Fibroblast of peridontal ligament (primary cell): Measurements from ENCODE around the gene KCNQ1.

Source experiments
- DNase-seq: peaks from one replicate; pipeline ENCODE4 v3.0.0-alpha.2; 2010; ENCODE audit errors: extremely low read depth

KCNQ1 gene

DNA sequence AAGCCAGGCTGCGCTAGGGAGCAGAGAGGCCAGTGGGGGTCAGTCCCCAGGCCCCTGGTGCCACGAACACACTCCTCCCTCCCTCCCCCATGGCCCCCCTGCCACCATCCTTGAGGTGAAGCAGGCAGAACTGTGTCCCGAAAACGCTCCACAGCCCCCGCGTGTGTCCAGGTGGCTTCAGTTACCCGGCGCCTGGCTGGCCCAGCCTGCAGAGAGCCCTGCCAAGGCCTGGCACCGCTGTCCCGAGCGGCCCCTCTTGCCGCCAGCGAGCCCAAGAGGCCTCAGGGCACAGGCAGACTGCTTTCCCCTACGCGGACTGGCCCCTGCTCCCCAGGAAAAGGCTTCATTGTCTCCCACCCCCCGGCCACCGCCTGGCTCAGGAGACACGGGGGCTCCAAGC lies 413.1 kb downstream of the KCNQ1 start:
- no peak for DNase-seq

DNA sequence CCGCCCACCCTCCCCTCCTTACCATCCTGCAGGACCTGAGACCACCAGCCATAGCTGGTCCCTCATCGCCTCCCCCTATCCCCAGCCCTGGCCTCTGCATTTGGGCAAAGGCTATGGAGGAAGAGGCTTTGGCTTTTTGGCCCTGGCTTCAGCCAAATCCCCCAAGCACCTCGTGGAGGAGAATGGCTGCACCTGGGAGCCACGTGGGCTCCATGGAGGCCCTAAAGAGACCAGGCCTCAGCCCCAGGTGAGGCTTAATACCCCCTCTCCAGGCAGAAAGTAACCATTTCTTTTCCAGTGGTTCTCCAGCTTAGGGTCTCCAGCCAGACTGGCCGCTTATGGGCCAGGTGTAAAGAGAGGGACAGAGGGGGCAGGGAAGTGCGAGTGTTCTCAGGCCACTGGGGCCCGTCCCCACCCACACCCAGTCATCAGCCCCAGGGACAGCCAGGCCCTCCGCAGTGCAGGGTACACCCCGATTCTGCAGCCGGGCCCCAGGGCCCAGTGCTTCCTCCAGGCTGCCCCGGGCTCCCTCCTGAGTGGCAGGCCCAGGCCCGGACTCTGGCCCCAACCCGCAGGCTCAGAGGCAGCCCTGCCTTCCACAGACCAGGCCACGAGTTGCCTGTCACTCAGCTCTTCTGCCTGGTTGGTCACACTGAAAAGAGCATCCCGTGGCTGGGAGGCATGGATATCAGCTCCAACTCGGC lies 414.3 kb downstream of the KCNQ1 start:
- no peak for DNase-seq

DNA sequence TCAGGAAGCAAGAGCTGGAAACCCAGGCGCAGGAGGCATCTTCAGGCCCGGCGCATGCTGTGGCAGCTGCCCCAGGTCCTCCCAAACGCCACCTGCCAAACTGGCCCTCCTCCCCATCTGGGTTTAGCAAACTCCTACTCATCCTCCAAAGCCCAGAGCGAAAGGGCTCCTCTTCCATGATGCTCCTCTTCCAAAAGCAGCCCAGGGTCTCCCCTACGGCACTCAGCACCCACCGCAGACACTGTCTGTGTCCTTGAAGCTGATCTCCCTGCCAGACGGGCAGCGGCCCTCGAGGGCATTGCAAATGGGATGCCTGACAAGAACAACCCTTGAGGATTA lies 414.9 kb downstream of the KCNQ1 start:
- no peak for DNase-seq

DNA sequence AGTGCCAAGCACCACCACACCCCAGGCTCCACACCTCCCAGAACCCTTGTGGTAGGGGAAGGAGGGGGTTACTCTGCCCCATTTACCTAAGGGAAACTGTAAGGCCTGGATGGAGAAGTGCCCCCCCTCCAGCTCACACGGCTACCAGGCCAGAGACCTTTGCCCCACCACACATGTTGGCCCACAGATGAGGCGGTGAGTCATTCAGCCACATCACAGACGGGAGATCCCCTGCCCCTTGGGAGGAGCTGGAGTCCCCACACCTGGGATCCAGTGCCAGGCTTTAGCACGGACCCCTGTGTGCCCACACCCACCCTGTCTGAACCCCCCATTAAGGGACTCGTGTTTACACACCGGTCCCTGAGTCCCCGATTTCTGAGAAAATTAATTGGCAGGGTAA lies 415.8 kb downstream of the KCNQ1 start:
- DNase-seq = no peak

DNA sequence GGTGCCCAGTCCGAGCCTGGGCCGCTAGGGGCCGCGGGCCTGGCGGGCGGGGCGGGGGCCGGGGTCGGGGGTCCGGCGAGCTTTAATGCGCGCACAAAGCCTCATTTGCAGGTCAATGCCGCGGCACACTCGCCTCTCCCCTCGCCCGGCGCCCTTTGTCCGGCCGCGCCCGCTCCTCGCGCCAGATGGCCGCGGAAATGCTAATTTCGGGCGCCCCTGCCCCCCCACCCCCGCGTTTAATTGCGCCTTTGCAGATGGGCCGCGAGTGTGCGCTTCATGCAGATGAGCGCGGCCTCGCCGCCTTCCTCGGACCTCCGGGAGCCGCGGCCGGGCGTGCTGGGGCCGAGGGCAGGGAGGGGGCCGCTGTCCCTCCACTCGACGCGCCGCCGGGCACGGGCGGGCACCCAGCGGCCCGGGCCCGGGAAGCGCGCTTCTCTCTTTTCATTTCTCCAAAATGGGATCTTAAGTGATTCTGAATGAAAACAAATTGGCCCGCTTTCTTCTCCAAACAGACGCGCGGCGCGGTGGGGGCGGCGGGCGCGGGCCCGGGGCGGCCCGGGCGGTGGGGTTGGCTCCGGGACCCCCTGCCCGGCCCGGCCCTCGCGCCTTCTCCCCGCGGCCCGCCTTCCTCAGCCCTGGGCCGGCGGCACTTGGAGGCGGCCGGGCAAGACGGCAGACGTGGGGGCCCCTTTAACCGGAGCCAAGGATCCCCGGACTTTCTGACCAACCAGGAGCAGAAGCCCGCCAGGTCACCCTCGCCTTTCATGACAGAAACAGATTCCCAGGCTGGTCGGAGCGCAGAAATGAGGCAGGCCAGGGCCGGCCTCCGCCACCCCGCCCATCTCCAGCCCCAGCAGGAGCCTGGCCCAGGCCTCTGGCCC lies 417.8 kb downstream of the KCNQ1 start:
- DNase-seq = no peak

DNA sequence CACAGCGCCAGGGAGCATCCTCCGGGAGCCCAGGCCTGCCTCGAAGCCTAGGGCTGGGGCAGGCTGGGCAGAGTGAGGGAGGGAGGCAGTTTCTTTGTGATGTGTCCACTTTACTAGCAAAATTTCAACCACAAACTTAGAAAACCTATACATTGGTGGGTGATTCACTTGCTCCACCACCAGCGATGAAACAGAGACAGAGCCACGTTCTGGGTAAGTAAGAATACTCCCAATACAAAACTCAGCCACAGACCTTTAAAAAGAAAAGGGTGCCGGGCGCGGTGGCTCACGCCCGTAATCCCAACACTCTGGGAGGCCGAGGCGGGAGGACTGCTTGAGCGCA lies 418.4 kb downstream of the KCNQ1 start:
- no peak for DNase-seq

DNA sequence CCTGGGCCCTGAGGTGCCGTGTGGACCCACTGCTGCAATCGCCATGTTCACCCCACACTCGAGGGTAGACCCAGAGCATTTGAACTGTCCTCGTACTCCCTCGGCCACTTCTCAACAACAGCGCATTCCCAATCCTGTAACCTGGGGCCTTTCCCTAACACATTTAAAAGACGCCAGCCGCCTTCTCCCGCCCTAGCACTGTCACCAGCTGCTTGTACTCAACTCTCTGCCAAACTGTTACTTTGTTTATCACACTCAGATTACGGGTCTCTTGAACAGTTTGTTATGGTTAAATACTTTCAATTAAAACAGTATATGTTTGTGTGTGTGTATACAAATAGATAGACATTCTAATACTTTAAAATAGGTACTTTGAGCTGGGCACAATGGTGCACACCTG lies 420.1 kb downstream of the KCNQ1 start:
- DNase-seq = no peak

DNA sequence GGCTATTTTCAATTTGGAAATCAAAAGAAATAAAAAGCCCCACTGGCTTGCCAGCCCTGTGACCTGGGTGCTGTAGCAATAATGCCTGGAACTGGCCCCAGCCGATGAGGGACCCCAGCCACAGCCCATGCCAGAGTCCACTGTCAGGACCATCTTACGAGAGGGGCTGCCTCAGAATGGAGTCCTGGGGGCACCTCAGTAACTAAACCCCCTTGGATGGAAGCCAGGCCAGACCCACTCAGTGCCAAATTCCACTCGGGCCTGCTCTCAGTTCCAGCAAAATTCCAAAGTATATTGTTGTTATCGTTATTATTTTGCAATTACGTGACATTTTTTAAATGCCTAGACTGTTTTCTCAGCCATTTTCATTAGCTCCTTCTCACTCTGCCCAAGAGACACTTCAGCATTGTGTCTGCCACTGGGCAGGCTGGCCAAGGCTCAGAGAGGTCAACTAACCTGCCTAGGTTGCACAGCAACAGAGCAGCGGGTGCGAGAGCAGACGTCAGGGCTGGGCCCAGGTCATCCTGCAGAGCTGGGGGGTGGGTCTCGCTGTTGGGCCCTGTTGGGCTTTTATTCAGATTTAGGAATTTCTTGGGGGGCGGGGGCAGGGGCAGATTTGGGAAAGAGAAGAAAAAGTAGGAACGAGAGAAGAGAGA lies 421.2 kb downstream of the KCNQ1 start:
- no peak for DNase-seq

DNA sequence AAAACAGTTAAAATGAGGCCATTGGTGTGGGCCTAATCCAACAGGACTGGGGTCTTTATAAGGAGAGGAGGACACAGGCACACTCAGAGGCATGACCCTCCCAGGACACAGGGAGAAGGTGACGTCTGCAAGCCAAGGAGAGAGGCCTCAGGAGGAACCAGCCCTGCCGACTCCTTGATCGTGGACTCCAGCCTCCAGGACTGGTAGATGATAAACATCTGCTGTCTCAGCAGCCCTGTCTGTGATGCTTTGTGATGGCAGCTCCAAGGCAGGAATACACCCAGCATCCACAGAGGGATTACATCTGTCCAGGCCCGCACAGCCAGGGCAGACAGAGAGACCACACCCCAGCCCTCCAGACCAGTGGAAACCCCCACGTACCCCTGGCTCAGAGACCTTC lies 422.3 kb downstream of the KCNQ1 start:
- no peak for DNase-seq

DNA sequence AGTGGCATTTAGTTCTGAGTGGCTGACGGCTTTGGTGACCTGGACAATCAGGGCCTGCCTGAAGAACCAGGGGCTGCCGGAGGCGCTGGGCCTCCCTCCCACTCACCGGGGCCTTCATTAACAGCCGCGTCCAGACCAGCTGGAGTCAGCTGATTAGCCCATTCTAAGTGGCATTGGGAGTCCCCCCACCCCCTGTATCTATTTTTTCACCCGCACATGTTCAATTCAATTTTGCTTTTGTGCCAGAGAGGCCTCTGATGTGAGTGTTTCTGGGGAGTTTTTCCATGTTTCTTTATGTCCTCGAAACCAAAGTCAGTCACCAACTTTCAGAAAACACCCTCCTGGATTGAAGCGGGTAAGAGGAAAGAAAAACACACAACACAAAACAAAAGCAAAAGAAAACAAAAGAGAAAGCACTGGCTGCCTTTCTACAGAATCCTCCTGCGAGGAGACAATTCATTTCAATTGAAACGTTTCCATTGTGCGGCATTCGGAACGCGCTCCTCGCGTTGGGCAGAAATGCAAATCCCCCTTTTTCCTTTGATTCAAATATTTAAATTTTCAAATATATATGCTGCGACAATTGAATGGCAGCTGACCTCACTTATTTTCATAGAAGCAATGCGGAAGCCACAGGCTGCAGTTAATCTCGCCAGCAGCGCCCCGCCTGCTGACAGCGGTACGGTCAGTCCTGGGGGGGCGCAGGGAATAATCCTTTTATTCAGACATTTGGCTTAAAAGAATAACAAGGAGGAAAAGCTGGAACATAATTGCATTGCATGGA lies 423.1 kb downstream of the KCNQ1 start:
- DNase-seq = no peak

DNA sequence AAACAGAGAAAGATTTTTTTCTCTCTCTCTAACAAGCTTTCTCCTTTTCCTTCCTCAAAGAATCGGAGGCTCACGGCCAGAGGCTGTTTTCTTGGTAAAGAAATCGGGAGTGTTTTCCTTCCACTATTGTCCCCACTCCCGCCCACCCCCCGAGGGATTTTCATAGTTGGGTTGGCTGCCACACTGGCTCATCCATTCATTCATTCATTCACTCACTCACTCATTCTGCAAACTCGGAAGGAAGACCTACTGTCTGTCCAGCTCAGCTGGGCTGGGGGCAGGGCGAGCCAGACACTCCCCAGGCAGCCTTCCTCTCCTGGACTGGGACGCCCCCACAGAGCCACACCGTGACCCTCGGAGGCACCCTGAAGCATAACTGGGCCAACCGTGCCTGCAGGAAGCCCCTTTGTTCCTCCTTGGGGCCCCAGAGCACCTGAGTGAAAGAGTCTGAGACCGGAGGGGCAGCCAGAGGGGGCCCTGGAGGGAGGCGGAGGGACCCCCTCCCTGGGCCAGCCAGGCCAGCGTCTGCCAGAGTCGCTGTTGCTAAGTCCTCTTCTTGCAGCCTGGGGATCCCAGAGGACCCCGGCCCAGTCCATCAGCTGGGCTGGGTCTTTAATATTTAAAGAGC lies 423.8 kb downstream of the KCNQ1 start:
- DNase-seq = no peak

DNA sequence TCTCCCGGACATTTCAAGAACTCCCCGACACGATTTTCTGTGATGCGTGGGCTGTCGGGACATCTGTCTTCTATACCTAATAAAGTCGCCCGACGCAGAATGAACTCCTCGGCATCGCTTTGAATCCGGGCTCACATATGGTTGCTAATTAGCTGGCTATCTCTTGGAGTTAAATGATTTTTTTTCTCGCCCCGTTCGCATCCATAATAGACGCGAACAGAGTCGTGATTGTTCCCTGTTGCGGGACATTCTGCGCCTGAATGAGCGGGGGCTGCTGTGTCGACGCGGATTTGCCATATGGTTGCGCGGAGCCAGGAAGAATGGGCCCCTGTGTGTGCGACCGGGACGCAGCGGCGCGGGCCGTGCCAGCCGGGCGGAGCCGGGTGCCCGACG lies 424.3 kb downstream of the KCNQ1 start:
- DNase-seq = no peak

DNA sequence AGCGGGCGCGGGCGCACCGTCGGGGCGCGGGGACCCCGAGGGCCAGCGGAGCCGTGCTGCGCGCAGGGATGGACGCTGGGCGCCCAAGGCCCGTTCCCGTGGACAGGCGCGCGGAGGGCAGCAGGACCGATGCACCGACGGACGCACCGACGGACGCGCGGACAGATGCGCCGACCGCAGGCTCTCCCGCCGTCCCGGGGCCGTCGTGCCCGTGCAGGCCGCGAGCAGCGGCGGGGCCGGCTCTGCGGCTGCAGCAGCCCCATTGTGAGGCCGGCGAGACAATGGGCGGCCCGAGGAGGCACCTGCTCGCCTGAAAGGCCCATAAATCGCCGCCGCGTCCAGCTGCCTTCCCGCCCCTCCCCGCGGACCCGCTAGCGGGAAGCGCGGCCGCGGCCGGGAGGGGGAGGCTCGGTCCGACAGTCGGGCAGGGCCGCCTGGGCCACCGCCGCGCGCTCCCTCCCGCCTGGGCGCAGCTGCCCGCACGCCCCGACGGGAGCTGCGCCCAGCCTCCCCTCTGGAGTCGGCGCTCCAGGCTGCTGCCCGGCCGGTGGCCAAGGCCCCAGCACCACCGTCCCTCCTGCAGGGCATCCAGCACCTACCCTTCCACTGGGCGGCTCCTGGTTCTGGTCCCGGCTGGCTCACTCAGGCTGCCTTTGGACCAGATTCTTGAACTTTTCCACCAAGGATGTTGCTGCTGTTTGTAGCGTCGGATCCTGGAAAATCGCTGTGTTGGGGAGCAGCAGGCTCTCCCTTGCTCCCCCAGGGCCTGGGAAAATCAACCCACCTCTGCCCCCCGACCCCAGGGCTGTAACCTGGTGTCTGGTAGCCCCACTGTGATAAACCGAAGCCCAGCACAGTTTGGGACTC lies 425.0 kb downstream of the KCNQ1 start:
- DNase-seq = no peak

DNA sequence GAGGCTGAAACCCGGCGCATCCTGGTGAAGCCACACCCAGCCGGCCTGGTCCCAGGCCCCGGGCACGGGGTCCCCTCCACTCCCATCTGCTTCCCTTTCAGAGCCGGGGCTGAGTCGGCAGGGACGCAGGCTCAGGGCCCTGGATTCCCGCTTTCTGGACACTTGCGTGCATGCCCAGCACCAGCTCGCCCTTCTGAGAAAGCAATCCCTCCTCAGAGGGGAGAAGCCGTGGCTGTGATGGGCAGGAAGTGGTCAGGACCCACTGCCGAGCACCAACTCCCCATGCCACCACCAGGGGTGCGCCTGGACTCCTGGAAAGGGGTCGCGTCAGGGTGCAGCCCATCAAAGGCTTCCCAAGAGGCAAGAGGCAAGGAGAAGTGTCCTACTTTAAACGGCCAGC lies 425.7 kb downstream of the KCNQ1 start:
- DNase-seq = no peak

DNA sequence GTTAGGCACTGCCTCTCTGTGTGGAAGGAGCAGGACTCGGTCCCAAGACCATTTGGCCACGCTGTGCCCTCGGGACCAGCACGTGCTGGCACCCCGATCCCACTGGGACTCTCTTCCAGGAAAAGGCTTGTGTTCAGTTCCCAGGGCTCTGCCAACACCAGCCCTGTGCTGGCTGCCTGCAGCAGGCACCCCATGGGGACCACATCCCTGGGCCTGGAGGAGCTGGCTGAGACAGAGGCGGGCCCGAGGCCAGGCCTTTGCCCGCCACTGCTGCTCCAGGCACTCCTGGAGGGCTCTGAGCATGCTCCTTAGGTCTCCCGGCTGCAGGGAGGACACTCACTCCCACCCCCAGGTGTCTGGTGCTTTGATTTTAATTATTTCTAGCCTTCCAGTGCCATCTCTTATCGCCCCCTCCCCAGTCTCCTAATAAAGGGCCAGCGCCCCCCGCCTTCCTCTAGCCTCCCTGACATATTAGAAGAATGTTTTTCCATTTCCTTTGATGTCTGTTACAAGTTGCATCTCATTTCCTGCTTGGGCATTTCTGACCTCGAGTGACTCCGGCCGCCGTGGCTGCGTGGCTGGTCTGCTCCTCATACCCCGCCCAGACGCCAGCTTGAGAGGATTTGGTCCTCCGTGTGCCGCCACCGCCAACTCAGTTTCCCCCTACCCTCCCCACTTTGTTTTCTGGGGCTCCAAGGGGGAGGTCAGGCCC lies 426.3 kb downstream of the KCNQ1 start:
- no peak for DNase-seq

DNA sequence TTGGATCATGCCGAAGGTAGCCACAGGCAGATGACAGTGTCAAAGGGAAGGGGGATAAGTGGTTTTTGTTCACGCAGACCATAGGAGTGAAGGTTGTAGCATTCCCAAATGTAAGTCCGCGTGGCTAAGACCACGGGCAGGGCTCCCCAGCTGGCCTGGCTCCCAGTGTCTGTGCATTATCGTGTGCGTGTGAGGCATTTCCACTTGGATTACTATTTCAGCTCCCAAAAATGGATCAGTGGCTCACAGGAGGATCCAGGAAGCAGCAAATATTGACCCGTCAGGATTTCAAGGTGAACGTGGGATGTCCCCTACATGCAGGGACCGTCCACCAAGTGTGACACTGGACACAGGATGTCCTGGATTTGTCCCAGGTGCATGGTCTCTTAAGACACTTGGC lies 430.2 kb downstream of the KCNQ1 start:
- DNase-seq = no peak

DNA sequence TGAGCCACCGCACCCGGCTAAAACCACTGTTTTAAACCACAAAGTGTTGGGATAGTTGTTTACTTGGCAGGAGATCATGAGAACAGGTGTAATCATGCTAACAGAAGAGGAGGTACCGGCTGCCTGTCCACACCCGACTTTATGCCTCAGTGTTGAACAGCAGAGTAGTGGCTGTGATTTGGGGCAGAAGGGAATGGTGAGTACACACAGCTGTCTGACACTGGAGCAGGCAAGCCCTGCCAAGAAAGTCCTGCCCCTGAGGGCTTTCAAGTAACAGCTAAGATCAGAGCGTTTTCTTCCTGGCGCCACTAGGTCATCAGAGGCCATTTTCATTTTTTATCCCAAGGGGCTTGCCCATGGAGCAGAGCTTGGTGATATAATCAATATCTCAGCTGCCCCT lies 432.7 kb downstream of the KCNQ1 start:
- no peak for DNase-seq

DNA sequence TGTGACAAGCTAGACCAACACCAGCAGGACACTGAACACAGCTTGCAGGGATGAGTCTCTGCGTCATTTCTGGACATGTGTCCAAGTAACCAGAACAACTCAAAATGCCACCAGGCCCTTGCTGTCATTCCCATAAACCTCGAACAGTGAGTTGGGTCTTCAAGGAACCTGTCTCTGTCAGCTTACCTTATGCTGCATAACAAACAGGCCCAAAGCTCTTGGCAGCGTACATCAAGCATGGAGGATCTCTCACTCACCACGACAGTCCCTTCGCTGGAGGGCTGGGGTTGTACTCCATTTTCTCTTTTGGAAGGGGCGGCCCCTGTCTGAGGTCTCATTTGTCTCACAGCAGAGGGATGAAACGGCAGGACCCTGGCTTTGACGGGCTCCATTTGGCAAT lies 434.0 kb downstream of the KCNQ1 start:
- no peak for DNase-seq

DNA sequence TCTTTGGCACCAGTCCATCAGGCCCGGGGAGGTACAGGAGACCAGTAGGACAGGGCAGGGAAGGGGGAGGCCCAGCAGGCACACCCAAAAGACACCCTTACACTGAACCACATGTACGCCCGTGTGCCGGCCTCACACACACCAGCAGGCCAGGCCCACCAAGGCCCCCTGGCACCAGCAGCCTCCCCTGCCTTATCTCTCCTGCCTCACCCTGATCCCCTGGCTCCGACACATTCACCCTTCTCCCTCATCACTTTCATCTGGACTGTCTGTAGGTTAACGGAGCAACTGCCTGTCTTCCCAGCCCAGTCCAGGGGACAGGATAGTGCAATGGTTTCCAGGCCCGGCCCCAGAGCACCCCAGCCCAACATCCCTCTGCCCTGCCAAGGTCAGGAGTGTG lies 435.8 kb downstream of the KCNQ1 start:
- no peak for DNase-seq
